Measurements from ENCODE around the gene PCDHA10.
"Not testable (repeated sequence)": the region's sequence is repeated elsewhere in the genome, so short reads cannot be mapped to it uniquely, and the experiment has no call there.

GRCh38 chr5:140876541-140877261 is 21.0 kb downstream of the PCDHA10 start:
- not testable (repeated sequence) for TF ChIP-seq CTCF (IDR thresholded peaks at IDR 0.05); ERG (CRISPR knock-in tag; IDR thresholded peaks at IDR 0.05); ELF4 (CRISPR knock-in tag; IDR thresholded peaks at IDR 0.05; ENCODE audit: low read depth); RELA (CRISPR knock-in tag; IDR thresholded peaks at IDR 0.05; ENCODE audit: borderline replicate concordance)
- TF ChIP-seq, protein P1, sequence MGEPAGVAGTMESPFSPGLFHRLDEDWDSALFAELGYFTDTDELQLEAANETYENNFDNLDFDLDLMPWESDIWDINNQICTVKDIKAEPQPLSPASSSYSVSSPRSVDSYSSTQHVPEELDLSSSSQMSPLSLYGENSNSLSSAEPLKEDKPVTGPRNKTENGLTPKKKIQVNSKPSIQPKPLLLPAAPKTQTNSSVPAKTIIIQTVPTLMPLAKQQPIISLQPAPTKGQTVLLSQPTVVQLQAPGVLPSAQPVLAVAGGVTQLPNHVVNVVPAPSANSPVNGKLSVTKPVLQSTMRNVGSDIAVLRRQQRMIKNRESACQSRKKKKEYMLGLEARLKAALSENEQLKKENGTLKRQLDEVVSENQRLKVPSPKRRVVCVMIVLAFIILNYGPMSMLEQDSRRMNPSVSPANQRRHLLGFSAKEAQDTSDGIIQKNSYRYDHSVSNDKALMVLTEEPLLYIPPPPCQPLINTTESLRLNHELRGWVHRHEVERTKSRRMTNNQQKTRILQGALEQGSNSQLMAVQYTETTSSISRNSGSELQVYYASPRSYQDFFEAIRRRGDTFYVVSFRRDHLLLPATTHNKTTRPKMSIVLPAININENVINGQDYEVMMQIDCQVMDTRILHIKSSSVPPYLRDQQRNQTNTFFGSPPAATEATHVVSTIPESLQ (CRISPR knock-in tag; IDR thresholded peaks at IDR 0.05), result not testable (repeated sequence)
- TF ChIP-seq, protein P2, sequence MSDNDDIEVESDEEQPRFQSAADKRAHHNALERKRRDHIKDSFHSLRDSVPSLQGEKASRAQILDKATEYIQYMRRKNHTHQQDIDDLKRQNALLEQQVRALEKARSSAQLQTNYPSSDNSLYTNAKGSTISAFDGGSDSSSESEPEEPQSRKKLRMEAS (CRISPR knock-in tag; IDR thresholded peaks at IDR 0.05), result not testable (repeated sequence)

All from WTC11 (cell line).